RCC 7860 (cell line): Measurements from ENCODE around the gene SOSTDC1.
"Not testable (repeated sequence)": the region's sequence is repeated elsewhere in the genome, so short reads cannot be mapped to it uniquely, and the experiment has no call there.

Experiments
- DNase-seq: peaks from one replicate; pipeline ENCODE4 v3.0.0-alpha.2; 2015; ENCODE audit warnings: low spot score
- FAIRE-seq: peaks from 2 replicates; lab custom pipeline; 2012; peaks lifted over from hg19 to GRCh38; lab: Jason Lieb, UNC

Gene SOSTDC1

GRCh38 chr7:16465469-16466361, at the start of gene SOSTDC1:
SOSTDC1 (minus strand) TSS chr7:16465738; CDS start chr7:16465668, 70 bp downstream.
- no peak for FAIRE-seq
- no peak for DNase-seq

GRCh38 chr7:16514729-16515128, 49.2 kb upstream of the SOSTDC1 start:
- DNase-seq (no peak), FAIRE-seq (no peak)

GRCh38 chr7:16514271-16514670, 48.7 kb upstream of the SOSTDC1 start:
- FAIRE-seq = no peak
- DNase-seq = no peak

- FAIRE-seq = no peak
These were observed 46.6 kb upstream of the SOSTDC1 start for GRCh38 chr7:16512097-16512496.

GRCh38 chr7:16511314-16511713, 45.8 kb upstream of the SOSTDC1 start:
- no peak for DNase-seq

More at GRCh38 chr7:16512097-16512496, 46.6 kb upstream of the SOSTDC1 start:
- DNase-seq = no peak

GRCh38 chr7:16509829-16510228, 44.3 kb upstream of the SOSTDC1 start:
- FAIRE-seq (no peak), DNase-seq (no peak)

More at GRCh38 chr7:16511314-16511713, 45.8 kb upstream of the SOSTDC1 start:
- FAIRE-seq = no peak

- DNase-seq, FAIRE-seq: not testable (repeated sequence)
These were observed 40.9 kb upstream of the SOSTDC1 start for GRCh38 chr7:16506422-16506821.

- FAIRE-seq (no peak), DNase-seq (no peak)
These were observed 38.5 kb upstream of the SOSTDC1 start for GRCh38 chr7:16504019-16504418.

- no peak for DNase-seq
- no peak for FAIRE-seq
These were observed 36.8 kb upstream of the SOSTDC1 start for GRCh38 chr7:16502303-16502702.

GRCh38 chr7:16498122-16498521, 32.6 kb upstream of the SOSTDC1 start:
- FAIRE-seq (no peak), DNase-seq (no peak)

GRCh38 chr7:16494955-16495719, 29.6 kb upstream of the SOSTDC1 start:
- no peak for FAIRE-seq
- DNase-seq = no peak

GRCh38 chr7:16494551-16494950, 29.0 kb upstream of the SOSTDC1 start:
- FAIRE-seq (no peak), DNase-seq (no peak)

- FAIRE-seq (no peak), DNase-seq (no peak)
These were observed 27.7 kb upstream of the SOSTDC1 start for GRCh38 chr7:16493266-16493665.

- FAIRE-seq (no peak), DNase-seq (peak; percentile 33)
These were observed 27.1 kb upstream of the SOSTDC1 start for GRCh38 chr7:16492513-16493062.

- no peak for FAIRE-seq
- no peak for DNase-seq
These were observed 25.6 kb upstream of the SOSTDC1 start for GRCh38 chr7:16491148-16491547.

- FAIRE-seq = no peak
- peak; percentile 46 for DNase-seq
These were observed 19.1 kb upstream of the SOSTDC1 start for GRCh38 chr7:16484453-16485158.

GRCh38 chr7:16479591-16479990, 14.1 kb upstream of the SOSTDC1 start:
- FAIRE-seq = no peak
- DNase-seq = no peak

GRCh38 chr7:16479161-16479560, 13.6 kb upstream of the SOSTDC1 start:
- DNase-seq = no peak
- no peak for FAIRE-seq

- no peak for FAIRE-seq
- no peak for DNase-seq
These were observed 6.4 kb upstream of the SOSTDC1 start for GRCh38 chr7:16471933-16472332.

- FAIRE-seq (no peak), DNase-seq (no peak)
These were observed 1.4 kb downstream of the SOSTDC1 start for GRCh38 chr7:16463949-16464715.
